ENCODE data around the gene PLPP2.
"Not testable (repeated sequence)": the region's sequence is repeated elsewhere in the genome, so short reads cannot be mapped to it uniquely, and the experiment has no call there.

The PLPP2 gene

GRCh38 chr19:252421-253186 lies 38.6 kb downstream of the PLPP2 start:
- not testable (repeated sequence) for H3K9ac ChIP-seq (ENCODE audit: low read length); H3K4me3 ChIP-seq (ENCODE audit: low read depth, low read length); H2AK5ac ChIP-seq (ENCODE audit: low read length); H3K36me3 ChIP-seq (ENCODE audit: control insufficient read depth in 1 of 2, insufficient read depth in 2 of 2, low read length in 2 of 2); H3K4me2 ChIP-seq (ENCODE audit: low read length); H3K4ac ChIP-seq (ENCODE audit: low read depth, low read length); DNase-seq; H3K4me1 ChIP-seq (ENCODE audit: control insufficient read depth in 1 of 2, insufficient read depth in 2 of 2, low read length in 2 of 2); H3K18ac ChIP-seq (ENCODE audit: low read length); H4K91ac ChIP-seq (ENCODE audit: low read depth, low read length); H3K27me3 ChIP-seq (ENCODE audit: insufficient read depth, low read length); H3K23ac ChIP-seq (ENCODE audit: low read length); H3K9me3 ChIP-seq (ENCODE audit: insufficient read depth, low read depth, low read length); H2BK5ac ChIP-seq (ENCODE audit: low read depth, low read length, poor library complexity); H2AFZ ChIP-seq (ENCODE audit: insufficient read depth, low read length, poor library complexity); H3K14ac ChIP-seq (ENCODE audit: low read length); H3K79me1 ChIP-seq (ENCODE audit: low read length); H3K79me2 ChIP-seq (ENCODE audit: control insufficient read depth, insufficient read depth, low read length, poor library complexity); H4K12ac ChIP-seq (ENCODE audit: low read depth, low read length); H4K8ac ChIP-seq (ENCODE audit: low read depth, low read length); H2BK120ac ChIP-seq (ENCODE audit: insufficient read depth, low read length, poor library complexity); H2BK12ac ChIP-seq (ENCODE audit: low read length); H3K27ac ChIP-seq (ENCODE audit: low read depth, low read length)
- no CpG with 5 or more reads among the region's 7 CpGs for WGBS (ENCODE audit: extremely low coverage, insufficient coverage, insufficient read length)

- H3K27me3 ChIP-seq (ENCODE audit: insufficient read depth, low read length) = no peaks in the 10 kb centered on the region
- H2AFZ ChIP-seq (ENCODE audit: insufficient read depth, low read length, poor library complexity) = no peak overlapping the region
- DNase-seq = peak; percentile 96 to 97
- no peaks in the 10 kb centered on the region for H3K79me1 ChIP-seq (ENCODE audit: low read length)
- no peak overlapping the region for H3K14ac ChIP-seq (ENCODE audit: low read length)
- H2BK12ac ChIP-seq (ENCODE audit: low read length) = no peak overlapping the region
- H3K79me2 ChIP-seq (ENCODE audit: control insufficient read depth, insufficient read depth, low read length, poor library complexity) = no peaks in the 10 kb centered on the region
- H3K27ac ChIP-seq (ENCODE audit: low read depth, low read length) = no peak overlapping the region
- H3K18ac ChIP-seq (ENCODE audit: low read length) = no peak overlapping the region
- H4K12ac ChIP-seq (ENCODE audit: low read depth, low read length) = no peak overlapping the region
- no CpG with 5 or more reads among the region's 48 CpGs for WGBS (ENCODE audit: extremely low coverage, insufficient coverage, insufficient read length)
- no peaks in the 10 kb centered on the region for H3K4me1 ChIP-seq (ENCODE audit: control insufficient read depth in 1 of 2, insufficient read depth in 2 of 2, low read length in 2 of 2)
- no peak overlapping the region for H3K9ac ChIP-seq (ENCODE audit: low read length)
- H4K91ac ChIP-seq (ENCODE audit: low read depth, low read length) = no peak overlapping the region
- peaks cover 3% of the 10 kb centered on the region for H3K9me3 ChIP-seq (ENCODE audit: insufficient read depth, low read depth, low read length)
- H2AK5ac ChIP-seq (ENCODE audit: low read length) = no peak overlapping the region
- H2BK5ac ChIP-seq (ENCODE audit: low read depth, low read length, poor library complexity) = no peak overlapping the region
- H3K4me3 ChIP-seq (ENCODE audit: low read depth, low read length) = no peak overlapping the region
- no peak overlapping the region for H3K4ac ChIP-seq (ENCODE audit: low read depth, low read length)
- H4K8ac ChIP-seq (ENCODE audit: low read depth, low read length) = no peak overlapping the region
- no peak overlapping the region for H3K23ac ChIP-seq (ENCODE audit: low read length)
- H3K4me2 ChIP-seq (ENCODE audit: low read length) = no peak overlapping the region
- no peak overlapping the region for H2BK120ac ChIP-seq (ENCODE audit: insufficient read depth, low read length, poor library complexity)
- H3K36me3 ChIP-seq (ENCODE audit: control insufficient read depth in 1 of 2, insufficient read depth in 2 of 2, low read length in 2 of 2) = no peaks in the 10 kb centered on the region
Observed at GRCh38 chr19:246551-246950, 44.7 kb downstream of the PLPP2 start.

- not testable (repeated sequence) for H3K4me2 ChIP-seq (ENCODE audit: low read length); DNase-seq; H3K4ac ChIP-seq (ENCODE audit: low read depth, low read length); H3K79me2 ChIP-seq (ENCODE audit: control insufficient read depth, insufficient read depth, low read length, poor library complexity); H2BK12ac ChIP-seq (ENCODE audit: low read length); H3K14ac ChIP-seq (ENCODE audit: low read length); H2BK5ac ChIP-seq (ENCODE audit: low read depth, low read length, poor library complexity); H4K8ac ChIP-seq (ENCODE audit: low read depth, low read length); H3K23ac ChIP-seq (ENCODE audit: low read length); H3K36me3 ChIP-seq (ENCODE audit: control insufficient read depth in 1 of 2, insufficient read depth in 2 of 2, low read length in 2 of 2); H3K4me3 ChIP-seq (ENCODE audit: low read depth, low read length); H2AFZ ChIP-seq (ENCODE audit: insufficient read depth, low read length, poor library complexity); H3K4me1 ChIP-seq (ENCODE audit: control insufficient read depth in 1 of 2, insufficient read depth in 2 of 2, low read length in 2 of 2); H4K12ac ChIP-seq (ENCODE audit: low read depth, low read length); H2AK5ac ChIP-seq (ENCODE audit: low read length); H4K91ac ChIP-seq (ENCODE audit: low read depth, low read length); H3K79me1 ChIP-seq (ENCODE audit: low read length); H3K27ac ChIP-seq (ENCODE audit: low read depth, low read length); H3K27me3 ChIP-seq (ENCODE audit: insufficient read depth, low read length); H3K9me3 ChIP-seq (ENCODE audit: insufficient read depth, low read depth, low read length); H3K9ac ChIP-seq (ENCODE audit: low read length); H2BK120ac ChIP-seq (ENCODE audit: insufficient read depth, low read length, poor library complexity); H3K18ac ChIP-seq (ENCODE audit: low read length)
- no CpG with 5 or more reads among the region's 13 CpGs for WGBS (ENCODE audit: extremely low coverage, insufficient coverage, insufficient read length)
Observed at GRCh38 chr19:245900-246299, 45.3 kb downstream of the PLPP2 start.

GRCh38 chr19:245457-245856 lies 45.7 kb downstream of the PLPP2 start:
- Histone ChIP-seq H3K4me2 (ENCODE audit: low read length) (no peak overlapping the region), H2AFZ (ENCODE audit: insufficient read depth, low read length, poor library complexity) (no peak overlapping the region), H3K14ac (ENCODE audit: low read length) (no peak overlapping the region), H3K36me3 (ENCODE audit: control insufficient read depth in 1 of 2, insufficient read depth in 2 of 2, low read length in 2 of 2) (no peaks in the 10 kb centered on the region), H3K79me2 (ENCODE audit: control insufficient read depth, insufficient read depth, low read length, poor library complexity) (no peaks in the 10 kb centered on the region), H3K9me3 (ENCODE audit: insufficient read depth, low read depth, low read length) (peaks cover 3% of the 10 kb centered on the region), H4K12ac (ENCODE audit: low read depth, low read length) (no peak overlapping the region), H2BK5ac (ENCODE audit: low read depth, low read length, poor library complexity) (no peak overlapping the region), H3K18ac (ENCODE audit: low read length) (no peak overlapping the region), H4K91ac (ENCODE audit: low read depth, low read length) (no peak overlapping the region), H3K27me3 (ENCODE audit: insufficient read depth, low read length) (no peaks in the 10 kb centered on the region), H2BK12ac (ENCODE audit: low read length) (no peak overlapping the region), H3K79me1 (ENCODE audit: low read length) (no peaks in the 10 kb centered on the region), H3K9ac (ENCODE audit: low read length) (no peak overlapping the region), H2BK120ac (ENCODE audit: insufficient read depth, low read length, poor library complexity) (no peak overlapping the region), H3K23ac (ENCODE audit: low read length) (no peak overlapping the region), H3K27ac (ENCODE audit: low read depth, low read length) (no peak overlapping the region), H3K4ac (ENCODE audit: low read depth, low read length) (no peak overlapping the region), H4K8ac (ENCODE audit: low read depth, low read length) (no peak overlapping the region), H3K4me3 (ENCODE audit: low read depth, low read length) (no peak overlapping the region), H2AK5ac (ENCODE audit: low read length) (no peak overlapping the region), H3K4me1 (ENCODE audit: control insufficient read depth in 1 of 2, insufficient read depth in 2 of 2, low read length in 2 of 2) (no peaks in the 10 kb centered on the region)
- WGBS (ENCODE audit: extremely low coverage, insufficient coverage, insufficient read length) = no CpG with 5 or more reads among the region's 2 CpGs
- no peak for DNase-seq
